Ascending aorta (tissue), 2 donors: Measurements from ENCODE around the gene PRELP. TPM values are rescaled to one million over a fixed set of nuclear protein-coding genes. Genes with fewer than 3 reads are reported as not detected.

ENCODE experiments used
- DNase-seq, 2 donors: peaks; one replicate each; pipeline ENCODE4 v3.0.0-alpha.2; 2019; ENCODE audit warnings: low spot score in 2 of 2
- H3K27ac ChIP-seq, 2 donors: fragments of 200-600 bp; sonication (generic); one replicate each; pipeline ENCODE4 v1.5.1; 2016 to 2017; ENCODE audit warnings: mild to moderate bottlenecking in 1 of 2
- H3K27me3 ChIP-seq: fragments of 200-600 bp; sonication (generic); one replicate; pipeline ENCODE4 v1.5.1; 2017
- H3K36me3 ChIP-seq, 2 donors: fragments of 200-600 bp; sonication (generic); one replicate each; pipeline ENCODE4 v1.5.1; 2016
- H3K4me1 ChIP-seq, 2 donors: fragments of 200-600 bp; sonication (generic); one replicate each; pipeline ENCODE4 v1.5.1; 2016 to 2017; ENCODE audit warnings: mild to moderate bottlenecking in 1 of 2
- H3K4me3 ChIP-seq, 2 donors: fragments of 200-600 bp; sonication (generic); one replicate each; pipeline ENCODE4 v1.5.1; 2016 to 2017; ENCODE audit warnings: mild to moderate bottlenecking in 1 of 2
- H3K9me3 ChIP-seq, 2 donors: fragments of 200-600 bp; sonication (generic); one replicate each; pipeline ENCODE4 v1.5.1; 2016
- CTCF ChIP-seq, 3 experiments: fragments of 200-600 bp in 2 of 3; fragments of 450-650 bp in 1 of 3; sonication (generic) in 2 of 3; IDR thresholded peaks; one replicate each; pipeline ENCODE4 v1.5.1; 2016 to 2019; ENCODE audit warnings: antibody characterized with exemption in 3 of 3, mild to moderate bottlenecking in 1 of 3, moderate library complexity in 1 of 3
- intact Hi-C: fragments of 100-400 bp; cut with DNase I; formaldehyde crosslinking; loops from one replicate; pipeline ENCODE4 v1.15.1; 2023
- total RNA-seq: library from RNA; depleted of rRNA; stranded (reverse); fragments of >200 nt; gene quantifications from one replicate; pipeline ENCODE4 v1.1.0, GENCODE V29; 2016

PRELP gene
- total RNA-seq, 1 donor from 2014 or later, result 142 TPM

- TF ChIP-seq CTCF (IDR thresholded peaks at IDR 0.05), result no peak
- DNase-seq, result no peak
- H3K4me3 ChIP-seq, result no peak overlapping the region
- H3K36me3 ChIP-seq, result no peaks in the 10 kb centered on the region
- intact Hi-C loops, result loop anchor here (5.0 kb wide), 1 partner anchor 37 kb away; no protein-coding TSS in a partner anchor
- H3K4me1 ChIP-seq, result peaks cover 4 to 35% of the 10 kb centered on the region in 2 donors
- H3K27ac ChIP-seq, result no peak overlapping the region
- no peaks in the 10 kb centered on the region for H3K27me3 ChIP-seq
- no peaks in the 10 kb centered on the region for H3K9me3 ChIP-seq
These were observed 44.3 kb downstream of the PRELP start for GRCh38 chr1:203519896-203520295.

GRCh38 chr1:203520315-203520714 lies 44.7 kb downstream of the PRELP start:
- Histone ChIP-seq H3K27me3 (no peaks in the 10 kb centered on the region), H3K27ac (no peak overlapping the region), H3K36me3 (no peaks in the 10 kb centered on the region), H3K4me1 (peaks cover 4 to 35% of the 10 kb centered on the region in 2 donors), H3K4me3 (no peak overlapping the region), H3K9me3 (no peaks in the 10 kb centered on the region)
- DNase-seq, result peak in 1 of 2 donors; percentile 76
- no peak for TF ChIP-seq CTCF (IDR thresholded peaks at IDR 0.05)
- intact Hi-C loops, result loop anchor here (5.0 kb wide), 1 partner anchor 37 kb away; no protein-coding TSS in a partner anchor

GRCh38 chr1:203521074-203521794 lies 45.6 kb downstream of the PRELP start:
- Histone ChIP-seq H3K4me3 (no peak overlapping the region), H3K9me3 (no peaks in the 10 kb centered on the region), H3K27ac (no peak overlapping the region), H3K27me3 (no peaks in the 10 kb centered on the region), H3K36me3 (no peaks in the 10 kb centered on the region), H3K4me1 (peaks cover 4 to 38% of the 10 kb centered on the region in 2 donors)
- DNase-seq, result no peak
- intact Hi-C loops, result loop anchor here (5.0 kb wide), 1 partner anchor 36 kb away; no protein-coding TSS in a partner anchor
- no peak for TF ChIP-seq CTCF (IDR thresholded peaks at IDR 0.05)

- TF ChIP-seq CTCF (IDR thresholded peaks at IDR 0.05), result no peak
- no peak overlapping the region for H3K4me3 ChIP-seq
- H3K4me1 ChIP-seq, result peaks cover 4 to 41% of the 10 kb centered on the region in 2 donors
- H3K27me3 ChIP-seq, result no peaks in the 10 kb centered on the region
- H3K9me3 ChIP-seq, result no peaks in the 10 kb centered on the region
- no peaks in the 10 kb centered on the region for H3K36me3 ChIP-seq
- DNase-seq, result no peak
- H3K27ac ChIP-seq, result no peak overlapping the region
- intact Hi-C loops, result loop anchor here (5.0 kb wide), 1 partner anchor 35 kb away; no protein-coding TSS in a partner anchor
These were observed 46.2 kb downstream of the PRELP start for GRCh38 chr1:203521812-203522211.

GRCh38 chr1:203522237-203522636 lies 46.6 kb downstream of the PRELP start:
- H3K27ac ChIP-seq, result no peak overlapping the region

More at GRCh38 chr1:203522237-203522636, 46.6 kb downstream of the PRELP start:
- H3K36me3 ChIP-seq, result no peaks in the 10 kb centered on the region
- no peak for TF ChIP-seq CTCF (IDR thresholded peaks at IDR 0.05)
- intact Hi-C loops, result loop anchor here (5.0 kb wide), 1 partner anchor 35 kb away; no protein-coding TSS in a partner anchor
- no peaks in the 10 kb centered on the region for H3K9me3 ChIP-seq
- no peak for DNase-seq
- no peaks in the 10 kb centered on the region for H3K27me3 ChIP-seq
- H3K4me3 ChIP-seq, result no peak overlapping the region
- peaks cover 4 to 41% of the 10 kb centered on the region in 2 donors for H3K4me1 ChIP-seq
